Fibroblast of peridontal ligament (primary cell): ENCODE data around the gene ZNF200.
"Not testable (repeated sequence)": the region's sequence is repeated elsewhere in the genome, so short reads cannot be mapped to it uniquely, and the experiment has no call there.

Experiments
- DNase-seq: peaks from one replicate; pipeline ENCODE4 v3.0.0-alpha.2; 2010; ENCODE audit errors: extremely low read depth

Gene ZNF200, protein sequence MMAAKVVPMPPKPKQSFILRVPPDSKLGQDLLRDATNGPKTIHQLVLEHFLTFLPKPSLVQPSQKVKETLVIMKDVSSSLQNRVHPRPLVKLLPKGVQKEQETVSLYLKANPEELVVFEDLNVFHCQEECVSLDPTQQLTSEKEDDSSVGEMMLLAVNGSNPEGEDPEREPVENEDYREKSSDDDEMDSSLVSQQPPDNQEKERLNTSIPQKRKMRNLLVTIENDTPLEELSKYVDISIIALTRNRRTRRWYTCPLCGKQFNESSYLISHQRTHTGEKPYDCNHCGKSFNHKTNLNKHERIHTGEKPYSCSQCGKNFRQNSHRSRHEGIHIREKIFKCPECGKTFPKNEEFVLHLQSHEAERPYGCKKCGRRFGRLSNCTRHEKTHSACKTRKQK

DNA sequence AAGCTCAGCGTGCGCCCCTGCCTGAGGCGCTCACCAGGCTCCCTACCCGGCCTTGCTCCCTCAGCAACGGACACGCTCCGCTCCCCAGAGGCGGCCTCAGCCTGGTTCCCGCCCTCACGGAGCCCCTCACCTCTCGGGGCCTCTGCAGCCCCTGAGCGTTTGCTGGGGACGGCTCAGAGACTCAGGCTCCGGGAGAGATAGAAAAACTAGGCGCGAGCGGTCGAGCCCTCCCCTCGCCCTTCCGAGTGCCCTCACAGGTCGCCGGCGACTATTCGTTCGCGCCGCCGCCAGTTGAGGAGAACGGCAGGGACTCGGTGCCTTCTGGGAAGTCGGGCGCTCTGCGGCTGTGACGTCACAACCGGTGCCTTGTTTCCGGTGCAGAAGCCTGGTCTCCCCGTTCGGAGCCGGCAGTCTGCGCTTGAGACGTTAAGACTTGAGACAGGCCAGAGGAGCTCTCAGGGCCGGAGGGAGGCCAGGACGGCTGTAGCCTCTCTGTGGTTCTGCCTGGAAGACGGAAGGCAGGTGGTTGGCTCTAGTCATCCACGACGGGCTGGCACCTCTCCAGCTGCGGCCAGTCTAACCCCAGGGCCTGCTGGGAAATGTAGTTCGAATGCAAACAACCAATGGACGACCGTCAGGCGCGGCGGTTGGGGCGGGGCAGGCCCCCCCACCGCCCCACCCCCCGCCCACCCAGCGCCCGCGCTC is at the start of gene ZNF200:
Gene ZNF200 (minus strand): TSS at position 302 of the 705 bp plus-strand sequence. CDS start 1,403 bp downstream, outside the sequence.
- peak; percentile 94 for DNase-seq

- DNase-seq: no peak
Observed at GRCh38 chr16:3283543-3284447, 48.8 kb upstream of the ZNF200 start.

DNA sequence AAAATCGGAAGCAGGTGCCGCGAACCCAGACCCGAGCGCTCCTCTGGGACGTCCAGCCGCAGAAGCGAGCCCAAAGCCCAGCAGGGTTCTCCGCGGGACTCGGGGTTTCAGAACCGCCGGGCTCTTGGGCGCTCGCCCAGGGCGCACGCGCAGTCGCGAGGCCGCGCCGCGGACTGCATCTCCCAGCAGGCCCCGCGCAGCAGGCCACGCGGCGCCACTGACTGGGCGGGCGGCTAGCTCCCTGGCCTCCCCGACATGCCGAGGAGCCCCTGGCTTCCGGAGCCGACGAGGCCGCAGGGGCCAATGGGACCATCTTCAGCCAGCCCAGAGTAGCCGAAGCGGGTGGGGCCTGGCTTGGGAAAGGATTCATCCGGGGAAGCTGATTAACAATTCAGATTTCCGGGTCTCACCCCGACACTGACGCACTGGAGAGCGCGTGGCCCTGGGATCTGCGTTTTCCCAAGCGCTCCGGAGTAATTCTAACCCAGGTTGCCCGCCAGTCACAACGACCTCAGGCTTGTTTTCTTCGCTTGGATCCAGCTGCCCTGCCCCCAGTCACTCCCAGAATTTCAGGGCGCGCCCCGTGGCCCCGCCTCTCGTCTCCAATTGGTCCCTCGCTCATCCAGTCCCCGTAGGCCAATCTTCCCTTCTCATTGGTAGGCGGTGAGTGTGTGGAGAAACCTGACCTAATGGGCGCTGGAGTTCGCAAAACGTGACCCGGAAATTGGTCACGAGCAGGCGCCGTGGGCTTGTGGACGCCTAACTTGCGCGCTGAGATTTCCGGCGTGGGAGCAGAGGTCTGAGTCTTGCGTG is 48.0 kb upstream of the ZNF200 start, which contains the start of gene ZNF263:
Gene ZNF263 (plus strand): TSS at position 762 of the 813 bp plus-strand sequence. CDS start 328 bp downstream, outside the sequence.
- peak; percentile 98 for DNase-seq

DNA sequence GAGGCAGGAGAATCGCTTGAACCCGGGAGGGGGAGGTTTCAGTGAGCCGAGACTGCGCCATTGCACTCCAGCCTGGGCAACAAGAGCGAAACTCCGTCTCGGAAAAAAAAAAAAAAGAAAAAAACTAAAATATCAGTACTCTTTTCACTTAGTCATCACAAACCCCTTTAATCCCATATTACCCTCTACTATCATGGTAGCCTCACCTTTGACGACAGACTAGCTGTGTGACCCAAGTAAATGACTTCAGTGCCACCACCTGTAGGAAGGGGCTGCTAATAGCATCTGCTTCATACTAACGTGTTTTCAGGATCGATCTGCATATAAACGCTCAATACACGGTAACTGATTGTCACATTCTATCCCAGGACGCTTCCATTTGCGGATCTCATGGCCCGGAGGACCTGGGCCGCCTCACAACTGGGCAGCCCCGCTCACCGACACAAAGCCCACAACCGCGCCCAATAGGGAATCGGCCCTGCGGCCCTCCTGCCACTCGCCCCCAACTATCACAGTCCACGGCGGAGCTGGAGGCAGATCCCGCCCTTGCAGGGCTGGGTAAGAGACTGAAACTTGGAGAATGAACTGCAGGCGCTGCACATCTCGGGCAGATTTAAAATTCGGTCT is 47.3 kb upstream of the ZNF200 start:
- no peak for DNase-seq

- DNase-seq: no peak
Observed at GRCh38 chr16:3281222-3281820, 46.4 kb upstream of the ZNF200 start.

GRCh38 chr16:3276679-3277078 is 41.7 kb upstream of the ZNF200 start:
- no peak for DNase-seq

DNA sequence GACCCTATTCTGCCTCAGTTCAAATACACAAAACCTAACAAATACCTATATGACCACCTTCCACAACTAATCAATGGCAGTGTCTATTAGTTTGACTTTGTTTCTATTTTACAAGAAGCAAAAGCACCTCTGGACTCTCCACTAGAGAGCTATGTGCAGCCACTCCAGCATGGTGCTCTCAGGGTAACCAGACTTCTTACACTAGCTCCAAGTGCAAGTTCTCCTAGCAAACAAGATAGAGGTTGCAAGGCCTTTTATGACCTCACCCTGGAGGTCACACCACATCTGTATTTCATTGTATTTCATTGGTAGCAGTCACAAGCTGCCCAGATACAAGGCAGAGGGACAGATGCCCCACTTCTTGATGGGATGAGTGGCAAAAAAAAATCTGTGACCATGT is 40.0 kb upstream of the ZNF200 start:
- no peak for DNase-seq

DNA sequence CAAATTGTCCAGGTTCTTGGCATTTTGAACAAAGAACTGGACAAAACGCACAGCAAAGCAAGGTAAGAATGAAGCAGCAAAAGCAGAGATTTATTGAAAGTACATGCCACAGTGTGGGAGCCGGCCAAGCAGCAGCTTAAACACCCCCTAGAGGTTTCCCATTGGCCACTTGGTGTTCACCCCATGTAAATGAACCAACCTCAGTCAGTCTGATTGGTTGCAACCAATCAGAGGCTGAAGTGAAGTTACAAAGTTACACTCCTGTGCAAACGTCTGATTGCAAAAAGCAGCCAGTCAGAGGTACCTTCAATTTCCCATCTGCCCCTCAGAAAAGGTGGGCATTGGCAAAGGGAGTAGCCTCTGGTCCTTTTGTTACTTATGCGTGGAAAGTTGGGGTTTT is 39.5 kb upstream of the ZNF200 start:
- DNase-seq: no peak

DNA sequence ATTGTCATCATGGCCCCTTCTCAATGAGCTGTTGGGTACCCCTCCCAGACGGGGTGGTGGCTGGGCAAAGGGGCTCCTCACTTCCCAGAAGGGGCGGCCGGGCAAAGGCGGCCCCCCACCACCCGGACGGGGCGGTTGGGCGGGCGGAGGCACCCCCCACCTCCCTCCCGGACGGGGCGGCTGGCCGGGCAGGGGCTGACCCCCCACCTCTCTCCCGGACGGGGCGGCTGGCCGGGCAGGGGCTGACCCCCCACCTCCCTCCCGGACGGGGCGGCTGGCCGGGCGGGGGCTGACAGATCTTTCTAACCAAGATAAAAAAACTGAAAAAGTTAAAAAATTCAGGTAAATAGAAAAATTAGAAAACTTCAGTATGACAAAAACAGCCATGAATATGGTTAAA is 36.3 kb upstream of the ZNF200 start:
- not testable (repeated sequence) for DNase-seq

GRCh38 chr16:3270718-3271117 is 35.8 kb upstream of the ZNF200 start:
- DNase-seq: not testable (repeated sequence)

DNA sequence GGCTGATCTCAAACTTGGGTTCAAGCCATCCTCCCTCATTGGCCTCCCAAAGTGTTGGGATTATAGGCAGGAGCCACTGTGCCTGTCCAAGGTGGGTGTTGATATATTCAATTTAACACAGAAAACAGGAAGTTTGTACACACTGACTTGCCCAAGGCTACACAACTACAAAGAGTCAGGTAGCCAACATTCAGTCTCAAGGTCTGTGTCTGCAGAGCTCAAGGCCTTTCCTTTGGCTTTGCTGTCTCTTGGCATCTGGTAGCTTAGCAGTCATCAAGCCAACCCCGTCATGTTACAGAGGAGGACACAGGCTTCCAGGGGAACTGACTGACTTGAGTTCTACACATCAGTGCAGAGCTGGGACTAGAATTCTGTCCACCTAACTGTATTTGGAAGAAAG is 33.3 kb upstream of the ZNF200 start:
- DNase-seq: no peak

DNA sequence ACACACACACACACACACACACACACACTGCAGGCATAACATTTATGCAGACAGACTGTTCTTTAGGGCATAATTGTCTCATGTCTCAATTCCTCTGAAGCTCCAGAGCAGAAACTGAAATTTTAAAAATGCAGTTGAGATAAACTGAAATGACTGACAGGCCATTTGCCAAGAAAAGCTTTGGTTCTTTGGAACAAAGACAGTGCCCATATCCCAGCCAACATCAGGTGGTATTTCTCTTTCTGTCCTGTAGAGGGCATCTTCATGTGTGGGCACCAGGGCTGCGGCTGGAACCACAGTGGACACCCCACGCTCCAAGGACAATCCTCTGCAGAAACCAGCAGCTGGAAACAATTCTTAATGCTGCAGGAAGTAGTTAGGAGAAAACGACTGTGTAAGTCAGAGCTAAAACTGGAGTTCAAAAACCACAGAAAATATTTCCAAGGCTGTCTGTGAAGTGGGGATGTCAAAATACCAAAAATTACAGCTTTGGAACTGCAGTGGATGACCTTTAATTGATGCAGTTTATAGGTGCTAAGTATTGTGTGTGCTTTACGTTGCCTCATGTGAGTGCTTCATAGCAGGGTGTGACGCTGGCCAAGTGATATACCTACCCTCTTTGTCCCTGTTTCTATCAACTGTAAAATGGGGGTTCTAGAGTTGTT is 32.0 kb upstream of the ZNF200 start:
- DNase-seq: peak; percentile 85

DNA sequence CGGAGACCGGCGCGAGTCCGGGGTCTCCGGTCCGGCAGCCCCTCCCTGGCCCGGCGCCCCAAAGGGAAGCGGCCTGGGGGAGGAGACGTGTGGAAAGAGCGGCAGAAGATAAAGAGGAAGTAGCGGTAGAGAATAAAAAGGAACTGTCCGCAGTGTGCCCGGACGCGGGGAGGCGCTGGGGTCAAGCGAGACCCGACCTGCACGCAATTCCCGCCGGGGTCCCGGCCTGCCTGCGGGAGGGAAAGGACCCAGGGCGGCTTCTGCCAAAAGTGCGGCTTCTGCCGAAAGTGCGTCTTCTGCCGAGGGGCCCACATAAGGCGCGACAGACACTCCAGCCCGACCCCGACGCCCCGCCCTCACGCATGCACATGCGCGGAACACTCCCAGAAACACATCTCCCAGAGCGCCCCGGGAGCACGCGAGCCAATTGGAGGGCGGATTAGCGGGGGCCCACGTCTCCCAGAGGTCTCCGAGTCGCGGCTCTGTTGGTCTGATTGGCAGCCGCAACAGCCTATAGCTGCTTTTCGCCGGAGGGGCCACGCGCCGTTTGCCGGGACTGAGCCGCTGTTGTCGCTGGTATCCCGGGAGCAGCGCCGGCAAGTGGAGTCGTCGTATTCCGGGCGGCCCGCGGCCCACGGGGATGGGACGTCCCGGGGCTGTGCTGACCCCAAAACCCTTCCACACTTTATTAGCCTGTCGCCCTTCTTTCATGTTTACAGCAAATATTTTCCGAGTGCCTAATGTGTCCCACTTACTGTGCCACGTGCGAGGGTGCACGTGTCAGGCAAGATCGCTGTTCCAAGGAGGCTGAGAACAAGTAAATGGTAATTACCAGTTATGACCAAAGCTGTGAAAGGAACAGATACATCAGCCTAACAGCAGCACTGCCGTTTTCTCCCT is 29.4 kb upstream of the ZNF200 start:
- DNase-seq: peak; percentile 95

GRCh38 chr16:3262517-3262916 is 27.6 kb upstream of the ZNF200 start:
- DNase-seq: no peak

DNA sequence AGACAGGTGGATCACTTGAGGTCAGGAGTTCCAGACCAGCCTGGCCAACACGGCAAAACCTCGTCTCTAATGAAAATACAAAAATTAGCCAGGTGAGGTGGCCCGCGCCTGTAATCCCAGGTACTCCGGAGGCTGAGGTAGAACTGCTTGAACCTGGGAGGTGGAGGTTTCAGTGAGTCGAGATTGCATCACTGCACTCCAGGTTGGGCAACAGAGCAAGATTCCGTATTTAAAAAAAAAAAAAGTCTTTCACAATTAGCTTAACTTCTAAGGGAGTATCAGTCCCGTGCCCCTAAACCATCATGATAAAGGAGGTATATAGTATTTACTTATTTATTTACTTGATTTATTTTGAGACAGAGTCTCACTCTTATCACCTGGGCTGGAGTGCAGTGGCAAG is 24.9 kb upstream of the ZNF200 start:
- no peak for DNase-seq

- peak; percentile 19 for DNase-seq
Observed at GRCh38 chr16:3256866-3257465, 22.0 kb upstream of the ZNF200 start.

DNA sequence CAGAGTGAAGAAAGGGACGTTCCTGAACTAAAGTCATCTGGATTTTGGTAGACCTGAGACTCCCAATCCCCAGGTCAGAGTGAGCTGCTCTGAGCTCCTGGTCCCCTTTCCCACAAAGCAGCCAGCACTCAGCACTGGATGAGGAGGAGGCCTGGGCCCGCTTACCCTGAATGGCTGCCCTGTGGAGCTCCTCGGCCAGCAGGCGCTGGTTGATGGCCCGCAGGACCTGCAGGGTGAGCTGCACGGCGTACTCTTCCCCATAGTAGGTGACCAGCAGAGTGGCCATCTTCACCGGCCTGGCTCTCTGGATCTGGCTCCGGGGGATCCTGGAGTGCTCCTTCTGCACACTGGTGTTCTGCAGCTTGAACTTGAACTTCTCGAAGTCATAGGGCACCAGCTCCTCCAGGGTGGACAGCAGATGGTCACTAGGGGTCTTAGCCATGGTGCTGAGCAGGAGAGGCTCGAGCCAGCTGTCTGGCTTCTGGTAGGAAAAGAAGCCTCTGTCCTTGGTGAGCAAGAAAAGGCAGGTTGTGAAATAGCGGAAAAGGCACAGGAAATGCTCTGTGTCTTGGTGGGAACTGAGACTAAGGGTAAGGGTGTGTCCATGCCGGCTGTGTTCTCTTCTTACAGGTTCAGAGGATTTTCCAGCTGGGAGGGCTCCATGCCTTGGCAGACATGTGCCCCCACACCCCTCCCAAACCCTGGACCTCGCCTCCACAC is 21.3 kb upstream of the ZNF200 start, which contains the start of gene MEFV:
Gene MEFV (minus strand): TSS at position 488 of the 720 bp plus-strand sequence. CDS start 46 bp downstream, at position 442.
- DNase-seq: no peak
